SJSA1 (cell line): ENCODE results near the gene CTDP1. TPM values are rescaled to one million over a fixed set of nuclear protein-coding genes. Genes with fewer than 3 reads are reported as not detected.
A peak's percentile ranks its signal among the peaks of the same experiment; 100 is the strongest.
"Not testable (repeated sequence)": the region's sequence is repeated elsewhere in the genome, so short reads cannot be mapped to it uniquely, and the experiment has no call there.

Source experiments
- DNase-seq, 2 experiments: peaks; one replicate each; pipeline ENCODE4 v3.0.0-alpha.2; 2015 to 2020; ENCODE audit warnings: low spot score in 2 of 2, low read depth in 1 of 2
- H3K27ac ChIP-seq: fragments of 250-450 bp; sonication (Bioruptor Pico); 2 replicates; pipeline ENCODE4 v1.5.1; 2020; ENCODE audit warnings: mild to moderate bottlenecking, moderate library complexity
- H3K27me3 ChIP-seq: fragments of 250-450 bp; sonication (Bioruptor Pico); replicated peaks from 2 replicates; pipeline ENCODE4 v1.5.1; 2020; ENCODE audit warnings: mild to moderate bottlenecking, moderate library complexity
- H3K36me3 ChIP-seq: fragments of 250-450 bp; sonication (Bioruptor Pico); 2 replicates; pipeline ENCODE4 v1.5.1; 2020; ENCODE audit warnings: mild to moderate bottlenecking
- H3K4me1 ChIP-seq: fragments of 250-450 bp; sonication (Bioruptor Pico); replicated peaks from 2 replicates; pipeline ENCODE4 v1.6.1; 2021; ENCODE audit warnings: mild to moderate bottlenecking
- H3K4me3 ChIP-seq: fragments of 250-450 bp; sonication (Bioruptor Pico); 2 replicates; pipeline ENCODE4 v1.5.1; 2020; ENCODE audit warnings: mild to moderate bottlenecking
- H3K9me3 ChIP-seq: fragments of 250-450 bp; sonication (Bioruptor Pico); replicated peaks from 2 replicates; pipeline ENCODE4 v1.5.1; 2020; ENCODE audit warnings: mild to moderate bottlenecking
- total RNA-seq: library from RNA; depleted of rRNA; stranded (reverse); fragments of >200 nt; shearing (Covaris generic); gene quantifications from 2 replicates; pipeline ENCODE4 v1.2.3, GENCODE V29; 2014

CTDP1 gene
- total RNA-seq, 1 experiment from 2014 or later = 23.0 TPM

DNA sequence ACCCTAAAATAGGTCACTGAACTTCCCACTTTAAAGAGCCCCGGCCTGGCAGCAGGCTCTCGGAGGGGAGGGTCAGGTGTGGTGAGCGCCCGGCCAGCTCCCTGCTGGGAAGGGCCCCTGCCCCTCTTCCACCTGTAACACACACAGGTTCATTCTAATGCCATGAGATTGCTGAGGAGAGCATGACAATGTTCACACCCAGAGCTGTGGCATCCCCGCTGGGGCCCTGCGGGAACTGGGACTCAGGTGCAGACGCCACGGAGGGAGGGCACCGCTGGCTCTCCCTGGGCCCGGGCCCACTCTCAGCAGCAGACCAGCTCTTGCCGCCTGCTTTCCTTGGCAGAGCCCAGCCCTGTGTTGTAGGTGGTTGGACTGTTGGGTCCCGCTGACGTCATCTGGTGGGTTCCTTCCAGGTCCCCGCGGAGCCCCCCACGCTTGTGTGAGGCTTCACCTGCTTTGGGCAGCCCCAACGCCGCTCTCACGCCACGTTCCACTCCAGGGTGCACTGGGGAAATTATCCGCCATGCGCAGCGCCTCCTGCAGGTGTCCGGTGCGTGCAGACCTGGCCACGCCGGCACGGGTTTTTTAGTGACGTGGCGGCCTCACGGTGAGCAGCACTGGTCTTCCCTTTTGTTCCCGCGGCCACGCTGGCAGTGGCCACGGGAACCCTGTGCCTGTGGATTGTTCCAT lies 67.7 kb downstream of the CTDP1 start:
- Histone ChIP-seq H3K4me1 (no peaks in the 10 kb centered on the region), H3K27me3 (no peaks in the 10 kb centered on the region), H3K27ac (no peak overlapping the region), H3K36me3 (0 out of 2 replicates have a peak, but pooled peaks cover 5% of the 10 kb centered on the region), H3K4me3 (no peak overlapping the region), H3K9me3 (no peaks in the 10 kb centered on the region)
- peak in 1 of 2 experiments; percentile 41 for DNase-seq

DNA sequence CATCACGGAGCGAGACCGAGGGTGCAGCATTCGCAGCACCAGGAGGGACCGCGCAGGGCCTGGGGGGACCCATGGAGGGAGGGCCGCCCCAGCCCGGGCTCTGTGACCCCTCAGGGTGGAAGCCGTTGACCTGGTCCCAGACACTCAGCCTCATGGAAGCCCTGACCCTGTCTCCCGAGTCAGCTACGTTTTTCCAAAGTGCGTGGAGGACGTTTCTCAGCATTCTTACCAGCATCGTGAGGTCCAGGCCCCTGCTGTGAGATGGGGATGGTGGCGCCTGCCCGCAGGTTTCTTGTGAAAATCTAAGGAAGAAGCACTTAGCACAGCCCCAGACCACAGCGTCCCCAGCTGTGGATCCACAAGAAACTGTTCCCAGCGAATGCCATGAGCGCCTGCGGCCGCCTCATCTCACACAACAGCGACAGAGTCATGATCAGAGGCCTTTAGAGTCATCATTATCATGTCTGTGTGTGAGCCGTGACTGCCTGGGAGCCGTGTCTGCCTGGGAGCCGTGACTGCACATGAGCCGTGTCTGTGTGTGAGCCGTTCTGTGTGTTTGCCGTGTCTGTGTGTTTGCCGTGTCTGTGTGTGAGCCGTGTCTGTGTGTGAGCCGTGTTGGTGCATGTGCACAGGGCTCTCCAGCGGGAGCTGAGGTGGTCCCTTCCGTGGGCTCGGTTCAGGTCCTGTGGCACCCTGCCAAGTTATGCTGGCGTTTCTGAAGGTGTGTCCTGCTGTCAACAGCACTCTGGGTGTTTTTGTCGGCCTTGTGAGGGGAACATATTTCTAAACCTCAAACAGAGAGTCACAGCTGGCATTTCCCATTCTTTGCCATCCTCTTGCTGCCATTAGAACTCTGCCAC lies 68.9 kb downstream of the CTDP1 start:
- Histone ChIP-seq H3K4me3 (no peak overlapping the region), H3K9me3 (no peaks in the 10 kb centered on the region), H3K4me1 (no peaks in the 10 kb centered on the region), H3K36me3 (peaks cover 3% of the 10 kb centered on the region), H3K27me3 (no peaks in the 10 kb centered on the region), H3K27ac (no peak overlapping the region)
- no peak for DNase-seq

- Histone ChIP-seq H3K9me3 (no peaks in the 10 kb centered on the region), H3K27me3 (no peaks in the 10 kb centered on the region), H3K27ac (no peak overlapping the region), H3K4me3 (no peak overlapping the region), H3K4me1 (no peaks in the 10 kb centered on the region), H3K36me3 (peaks cover 13% of the 10 kb centered on the region)
- no peak for DNase-seq
These were observed 69.9 kb downstream of the CTDP1 start for GRCh38 chr18:79749251-79750191.

GRCh38 chr18:79750980-79751571 lies 71.5 kb downstream of the CTDP1 start:
- Histone ChIP-seq H3K27ac (no peak overlapping the region), H3K4me3 (no peak overlapping the region), H3K4me1 (0 out of 2 replicates have a peak, but pooled peaks cover 1% of the 10 kb centered on the region), H3K27me3 (no peaks in the 10 kb centered on the region), H3K36me3 (peaks cover 22% of the 10 kb centered on the region), H3K9me3 (no peaks in the 10 kb centered on the region)
- no peak for DNase-seq

DNA sequence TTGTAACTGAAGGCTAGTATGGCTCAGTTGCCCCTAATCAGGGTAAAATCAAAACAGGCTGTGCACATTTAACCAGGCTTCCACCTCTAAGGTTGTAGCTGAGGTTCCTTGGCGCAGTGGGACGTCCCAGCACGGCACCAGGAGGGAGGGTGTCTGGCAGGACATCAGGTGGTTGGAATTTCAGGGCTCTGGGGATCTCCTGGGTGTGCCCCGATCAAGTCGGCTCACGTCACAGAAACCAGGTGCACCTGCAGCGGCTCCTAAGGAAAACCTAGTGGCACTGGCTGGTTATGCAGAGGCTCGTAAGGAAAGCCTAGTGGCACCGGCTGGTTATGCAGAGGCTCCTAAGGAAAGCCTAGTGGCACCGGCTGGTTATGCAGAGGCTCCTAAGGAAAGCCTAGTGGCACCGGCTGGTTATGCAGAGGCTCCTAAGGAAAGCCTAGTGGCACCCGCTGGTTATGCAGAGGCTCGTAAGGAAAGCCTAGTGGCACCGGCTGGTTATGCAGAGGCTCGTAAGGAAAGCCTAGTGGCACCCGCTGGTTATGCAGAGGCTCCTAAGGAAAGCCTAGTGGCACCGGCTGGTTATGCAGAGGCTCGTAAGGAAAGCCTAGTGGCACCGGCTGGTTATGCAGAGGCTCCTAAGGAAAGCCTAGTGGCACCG lies 72.4 kb downstream of the CTDP1 start:
- not testable (repeated sequence) for H3K4me3 ChIP-seq, H3K27ac ChIP-seq, DNase-seq, H3K27me3 ChIP-seq, H3K9me3 ChIP-seq, H3K4me1 ChIP-seq
- peaks cover 23% of the 10 kb centered on the region for H3K36me3 ChIP-seq

DNA sequence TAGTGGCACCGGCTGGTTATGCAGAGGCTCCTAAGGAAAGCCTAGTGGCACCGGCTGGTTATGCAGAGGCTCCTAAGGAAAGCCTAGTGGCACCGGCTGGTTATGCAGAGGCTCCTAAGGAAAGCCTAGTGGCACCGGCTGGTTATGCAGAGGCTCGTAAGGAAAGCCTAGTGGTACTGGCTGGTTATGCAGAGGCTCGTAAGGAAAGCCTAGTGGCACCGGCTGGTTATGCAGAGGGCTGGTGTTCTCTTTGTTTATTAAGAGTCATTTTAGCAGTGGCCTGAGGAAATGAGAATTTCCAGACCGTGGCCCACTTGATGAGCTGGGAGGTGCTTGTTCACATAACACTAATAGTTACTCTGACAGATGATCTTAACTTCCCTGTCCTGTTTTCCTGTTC lies 73.3 kb downstream of the CTDP1 start:
- peaks cover 23% of the 10 kb centered on the region for H3K36me3 ChIP-seq
- H3K4me1 ChIP-seq, H3K4me3 ChIP-seq, H3K27me3 ChIP-seq, H3K27ac ChIP-seq, DNase-seq, H3K9me3 ChIP-seq: not testable (repeated sequence)

GRCh38 chr18:79753391-79753851 lies 73.8 kb downstream of the CTDP1 start:
- Histone ChIP-seq H3K4me3 (no peak overlapping the region), H3K27me3 (peaks cover 3% of the 10 kb centered on the region; the same call in 1 of the 2 replicates)
- DNase-seq = no peak

DNA sequence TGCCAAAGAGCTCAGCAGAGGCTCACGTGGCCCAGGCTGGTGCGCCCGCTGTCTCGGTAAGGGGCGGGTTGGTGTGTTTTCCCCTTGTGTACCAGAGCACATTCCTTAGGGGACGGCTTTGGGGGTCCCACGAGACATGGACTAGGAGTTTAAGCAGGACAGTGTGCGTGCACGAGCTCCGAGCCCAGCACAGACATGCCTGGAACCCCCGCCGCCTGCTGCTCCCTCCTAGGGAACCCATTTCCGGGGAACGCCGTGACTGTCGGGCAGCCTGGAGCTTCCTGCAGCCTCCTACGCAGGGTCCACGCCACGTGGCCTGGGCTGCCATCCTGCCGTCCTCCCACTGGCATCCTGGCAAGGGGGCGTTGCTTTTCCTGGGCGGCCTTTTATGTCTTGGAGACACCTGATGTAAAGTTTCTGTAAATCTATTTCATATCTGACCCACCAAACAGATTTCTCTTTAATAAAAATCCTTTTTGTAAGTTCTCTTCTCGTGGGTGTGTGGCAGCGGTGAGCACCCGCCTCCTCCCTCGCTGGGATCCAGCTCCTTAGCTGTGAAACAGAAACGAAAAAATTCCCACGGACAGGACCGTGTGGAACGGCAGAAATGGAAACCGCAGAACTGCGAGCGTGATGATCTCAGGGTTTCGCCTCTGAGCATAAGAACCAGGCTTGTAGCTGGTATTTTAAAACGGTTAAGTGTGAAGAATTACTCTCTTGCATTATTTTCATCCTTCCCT lies 74.6 kb downstream of the CTDP1 start:
- DNase-seq = no peak
- H3K4me3 ChIP-seq = no peak overlapping the region

More at GRCh38 chr18:79753391-79753851, 73.8 kb downstream of the CTDP1 start:
- Histone ChIP-seq H3K9me3 (no peaks in the 10 kb centered on the region), H3K36me3 (peaks cover 23% of the 10 kb centered on the region), H3K27ac (no peak overlapping the region), H3K4me1 (0 out of 2 replicates have a peak, but pooled peaks cover 3% of the 10 kb centered on the region)

GRCh38 chr18:79754831-79755351 lies 75.3 kb downstream of the CTDP1 start:
- DNase-seq = no peak
- no peak overlapping the region for H3K4me3 ChIP-seq
- no peaks in the 10 kb centered on the region for H3K9me3 ChIP-seq
- H3K27me3 ChIP-seq = peaks cover 5% of the 10 kb centered on the region; the same call in 1 of the 2 replicates
- no peak overlapping the region for H3K27ac ChIP-seq
- H3K4me1 ChIP-seq = 0 out of 2 replicates have a peak, but pooled peaks cover 3% of the 10 kb centered on the region
- peaks cover 23% of the 10 kb centered on the region for H3K36me3 ChIP-seq

More for the DNA sequence above, 74.6 kb downstream of the CTDP1 start:
- Histone ChIP-seq H3K27me3 (peaks cover 5% of the 10 kb centered on the region; the same call in 1 of the 2 replicates), H3K9me3 (no peaks in the 10 kb centered on the region), H3K36me3 (peaks cover 23% of the 10 kb centered on the region), H3K27ac (no peak overlapping the region), H3K4me1 (0 out of 2 replicates have a peak, but pooled peaks cover 3% of the 10 kb centered on the region)

DNA sequence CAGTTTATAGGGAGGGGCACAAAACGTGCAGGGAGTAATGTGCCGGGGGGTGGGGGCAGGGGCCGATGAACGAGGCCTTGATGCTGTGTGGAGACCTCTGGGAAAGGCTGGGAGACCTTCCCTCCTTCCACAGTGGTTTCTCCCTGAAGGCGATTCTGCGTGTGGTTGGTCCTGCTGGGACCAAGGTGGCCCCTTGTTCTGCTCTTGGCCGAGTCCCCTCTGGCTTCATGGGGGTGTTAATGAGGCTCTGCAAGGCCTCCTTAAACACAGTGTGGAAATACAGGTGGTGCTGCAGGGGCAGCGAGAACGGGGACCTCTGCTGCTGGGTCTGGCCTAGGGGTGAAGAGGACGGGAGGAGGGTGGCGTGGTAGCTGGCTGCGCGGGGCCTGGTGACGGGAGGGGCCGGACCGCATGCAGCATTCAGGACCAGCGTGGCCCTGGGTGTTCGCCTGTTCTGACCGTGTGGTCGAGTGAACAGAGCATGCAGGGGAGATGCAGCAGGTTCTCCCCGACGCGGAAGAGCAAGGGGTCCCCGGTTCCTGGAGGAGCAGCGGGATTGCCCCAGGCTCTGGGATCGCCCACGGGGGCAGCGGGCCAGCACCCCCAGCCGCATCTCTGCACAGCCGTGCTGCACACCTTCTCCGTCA lies 76.0 kb downstream of the CTDP1 start:
- DNase-seq = no peak
- Histone ChIP-seq H3K27ac (no peak overlapping the region), H3K27me3 (peaks cover 5% of the 10 kb centered on the region; the same call in 1 of the 2 replicates)

DNA sequence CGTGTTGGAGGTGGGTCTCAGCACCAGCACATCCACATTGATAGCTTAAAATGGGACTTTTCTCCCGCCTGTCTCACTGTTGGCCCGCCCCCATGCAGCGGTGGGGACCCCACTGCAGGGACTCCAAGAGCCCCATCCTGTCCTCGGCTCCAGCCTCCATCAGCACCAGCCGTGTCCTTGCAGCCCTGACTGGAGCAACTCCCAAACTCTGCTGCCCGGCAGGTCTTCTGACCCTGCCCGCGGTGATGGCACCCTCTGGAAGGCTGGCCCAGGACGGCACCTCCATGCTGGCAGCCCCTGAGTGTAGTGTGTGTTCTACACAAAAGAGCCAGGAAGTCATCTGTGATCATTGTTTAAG lies 76.5 kb downstream of the CTDP1 start:
- H3K4me1 ChIP-seq = 0 out of 2 replicates have a peak, but pooled peaks cover 3% of the 10 kb centered on the region
- H3K27me3 ChIP-seq = peaks cover 5% of the 10 kb centered on the region; the same call in 1 of the 2 replicates
- no peak for DNase-seq
- H3K36me3 ChIP-seq = peaks cover 23% of the 10 kb centered on the region
- H3K4me3 ChIP-seq = no peak overlapping the region
- H3K9me3 ChIP-seq = no peaks in the 10 kb centered on the region
- no peak overlapping the region for H3K27ac ChIP-seq

More for the DNA sequence above, 76.0 kb downstream of the CTDP1 start:
- Histone ChIP-seq H3K36me3 (peaks cover 23% of the 10 kb centered on the region), H3K9me3 (no peaks in the 10 kb centered on the region), H3K4me1 (0 out of 2 replicates have a peak, but pooled peaks cover 3% of the 10 kb centered on the region), H3K4me3 (no peak overlapping the region)
